Activated CD4-positive, alpha-beta memory T cell treated with anti-CD3 and anti-CD28 coated beads for 36 hours (primary cell): ENCODE data around the gene FGFBP1. TPM values are rescaled to one million over a fixed set of nuclear protein-coding genes. Genes with fewer than 3 reads are reported as not detected.
"Not testable (repeated sequence)": the region's sequence is repeated elsewhere in the genome, so short reads cannot be mapped to it uniquely, and the experiment has no call there.

Experiments
- CTCF ChIA-PET: fragments of 350-600 bp; sonication (Branson Sonifier 250); formaldehyde crosslinking; loops from one replicate; lab custom pipeline; 2021; ENCODE audit warnings: antibody characterized with exemption, inconsistent platforms; lab: Charles Lee
- POLR2A ChIA-PET: fragments of 350-600 bp; sonication (Branson Sonifier 250); formaldehyde crosslinking; loops from one replicate; lab custom pipeline; 2021; ENCODE audit warnings: antibody characterized with exemption; lab: Charles Lee
- DNase-seq: peaks from one replicate; pipeline ENCODE4 v3.0.0-alpha.2; 2020
- H3K27ac Mint-ChIP-seq: one replicate; pipeline ENCODE4 v1.8.0; 2021; ENCODE audit warnings: mixed read lengths
- H3K27me3 Mint-ChIP-seq: one replicate; pipeline ENCODE4 v1.8.0; 2021; ENCODE audit warnings: mixed read lengths
- H3K36me3 Mint-ChIP-seq: one replicate; pipeline ENCODE4 v1.8.0; 2021; ENCODE audit warnings: mixed read lengths
- H3K4me1 Mint-ChIP-seq: one replicate; pipeline ENCODE4 v1.8.0; 2021; ENCODE audit warnings: low read depth, mixed read lengths
- H3K4me3 Mint-ChIP-seq: one replicate; pipeline ENCODE4 v1.8.0; 2021; ENCODE audit warnings: mild to moderate bottlenecking, mixed read lengths
- H3K9me3 Mint-ChIP-seq: one replicate; pipeline ENCODE4 v1.8.0; 2021; ENCODE audit warnings: mixed read lengths
- intact Hi-C: fragments of 100-400 bp; cut with micrococcal nuclease; formaldehyde crosslinking; loops from one replicate; pipeline ENCODE4 v1.15.1; 2023
- total RNA-seq, 2 experiments: library from RNA; stranded (reverse); gene quantifications; one replicate each; pipeline ENCODE4 v1.2.3, GENCODE V29; 2021

The FGFBP1 gene
- total RNA-seq, 2 experiments from 2014 or later, result not detected

DNA sequence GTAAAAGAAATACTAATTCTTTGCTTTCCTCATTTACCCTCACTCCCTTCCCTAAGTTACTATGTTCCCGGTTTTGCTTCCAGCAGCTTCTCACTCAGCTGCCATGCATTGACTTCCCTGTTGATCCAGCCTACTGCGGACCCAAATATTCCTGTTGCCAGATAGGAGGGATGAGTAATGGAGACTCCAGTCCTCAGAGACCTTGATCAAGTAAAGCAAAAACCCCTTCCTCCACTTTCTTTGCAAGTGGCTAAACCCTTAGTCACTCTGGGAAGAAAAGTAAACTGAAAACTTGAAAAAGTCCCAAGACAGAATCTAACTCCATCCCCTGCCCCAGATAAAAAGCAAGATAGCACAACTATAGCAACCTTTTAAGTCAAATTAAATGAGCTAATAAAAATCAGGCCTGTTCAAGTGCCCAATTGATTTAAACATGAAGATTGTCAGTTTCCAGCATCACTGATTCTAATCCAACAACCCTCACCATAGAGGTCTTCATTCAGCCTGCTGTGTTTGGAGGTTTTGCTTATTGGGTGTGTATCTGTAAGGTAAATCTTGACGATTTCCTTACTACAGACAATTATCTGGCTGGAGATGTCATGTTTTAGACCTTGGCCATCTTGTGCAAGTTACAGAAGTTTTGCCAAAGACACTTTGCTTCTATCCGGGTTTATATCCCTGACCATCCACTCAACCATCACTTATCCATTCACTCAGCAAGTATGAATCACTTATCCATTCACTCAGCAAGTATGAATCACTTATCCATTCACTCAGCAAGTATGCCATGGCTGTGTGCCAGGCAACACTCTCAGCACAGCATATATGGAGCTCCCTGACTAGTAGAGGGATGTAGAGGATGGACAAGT is 17.6 kb downstream of the FGFBP1 start:
- CTCF ChIA-PET, result interaction anchor here (2.0 kb wide), 1 partner anchor 115 kb away, joined by 5 read pairs; no protein-coding TSS in a partner anchor

DNA sequence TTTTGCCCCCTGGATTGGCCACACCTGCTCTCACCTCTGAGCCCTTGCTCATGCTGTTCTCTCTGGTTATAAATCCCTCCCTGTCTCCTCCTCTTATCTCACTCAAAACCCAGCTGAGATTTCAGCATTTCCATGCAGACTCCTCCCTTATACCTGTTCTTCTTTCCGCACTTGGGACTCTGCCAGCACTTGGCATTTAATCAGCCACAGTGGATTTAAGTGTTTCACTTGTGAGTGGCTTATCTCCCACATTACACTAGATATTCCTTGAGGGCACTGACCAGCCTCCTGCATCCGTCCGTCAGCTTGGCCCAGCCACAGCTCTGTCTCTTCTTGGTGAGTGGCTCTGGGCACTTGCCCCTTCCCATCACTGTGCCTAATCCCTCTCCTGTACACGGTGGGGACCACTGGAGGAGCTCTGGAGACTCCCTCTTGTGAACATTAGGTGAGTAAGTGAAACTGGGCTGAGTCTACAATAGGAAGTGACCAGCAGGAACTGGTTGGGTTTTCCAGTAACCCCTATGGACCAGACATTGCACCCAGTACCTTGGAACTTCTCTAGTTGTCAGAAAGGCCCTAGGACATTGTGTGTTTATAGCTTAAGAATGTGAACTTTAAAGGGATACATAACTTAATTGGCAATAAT is 19.9 kb downstream of the FGFBP1 start:
- Mint-ChIP-seq H3K27me3 (peaks cover 9% of the 10 kb centered on the region), H3K9me3 (no peaks in the 10 kb centered on the region), H3K4me3 (no peak overlapping the region), H3K4me1 (no peaks in the 10 kb centered on the region), H3K27ac (no peak overlapping the region), H3K36me3 (no peaks in the 10 kb centered on the region)
- CTCF ChIA-PET, result interaction anchor here (1.0 to 1.1 kb wide), 2 partner anchors 37 to 112 kb away, joined by 3 to 5 read pairs; no protein-coding TSS in a partner anchor
- intact Hi-C loops, result no loop called here
- DNase-seq, result no peak
- POLR2A ChIA-PET, result no interaction called here

More for the DNA sequence above, 17.6 kb downstream of the FGFBP1 start:
- peak; percentile 27 for DNase-seq
- intact Hi-C loops, result no loop called here
- H3K27me3 Mint-ChIP-seq, result peaks cover 9% of the 10 kb centered on the region
- H3K4me1 Mint-ChIP-seq, result no peaks in the 10 kb centered on the region
- no peaks in the 10 kb centered on the region for H3K9me3 Mint-ChIP-seq
- no peaks in the 10 kb centered on the region for H3K36me3 Mint-ChIP-seq
- H3K27ac Mint-ChIP-seq, result no peak overlapping the region
- POLR2A ChIA-PET, result no interaction called here
- no peak overlapping the region for H3K4me3 Mint-ChIP-seq

DNA sequence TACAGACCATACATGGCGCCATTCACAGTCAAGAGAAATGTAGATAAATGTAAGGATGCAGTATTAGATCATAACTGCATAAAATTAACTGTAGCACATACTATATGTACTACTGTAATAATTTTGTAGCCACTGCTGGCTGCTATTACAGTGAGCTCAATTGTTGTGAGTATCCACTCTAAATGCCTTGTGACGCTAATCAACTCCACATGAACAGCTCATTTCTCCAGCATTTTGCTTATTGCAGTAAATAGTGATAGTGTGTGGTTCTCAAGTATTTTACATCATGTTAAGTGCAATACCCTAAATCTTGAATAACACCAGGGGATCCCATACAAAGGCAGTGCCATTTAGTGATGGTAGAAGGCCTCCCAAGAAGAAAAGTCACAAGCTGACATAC is 21.2 kb downstream of the FGFBP1 start:
- ChIA-PET POLR2A (no interaction called here), CTCF (no interaction called here)
- DNase-seq, result no peak
- Mint-ChIP-seq H3K4me1 (no peaks in the 10 kb centered on the region), H3K4me3 (no peak overlapping the region), H3K27ac (no peak overlapping the region), H3K36me3 (no peaks in the 10 kb centered on the region), H3K27me3 (peaks cover 9% of the 10 kb centered on the region), H3K9me3 (no peaks in the 10 kb centered on the region)
- intact Hi-C loops, result no loop called here

DNA sequence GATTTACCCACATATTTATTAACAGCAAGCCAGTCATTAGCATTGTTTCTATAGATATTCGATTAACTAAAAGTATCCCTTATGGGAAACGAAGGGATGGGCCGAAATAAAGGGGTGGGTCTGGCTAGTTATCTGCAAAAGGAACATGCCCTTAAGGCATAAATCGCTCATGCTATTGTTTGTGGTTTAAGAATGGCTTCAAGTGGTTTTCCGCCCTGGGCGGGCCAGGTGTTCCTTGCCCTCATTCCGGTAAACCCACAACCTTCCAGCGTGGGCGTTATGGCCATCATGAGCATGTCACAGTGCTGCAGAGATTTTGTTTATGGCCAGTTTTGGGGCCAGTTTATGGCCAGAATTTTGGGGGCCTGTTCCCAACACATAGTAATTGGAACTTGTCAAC is 22.2 kb downstream of the FGFBP1 start:
- intact Hi-C loops, DNase-seq, CTCF ChIA-PET, POLR2A ChIA-PET, H3K4me1 Mint-ChIP-seq, H3K36me3 Mint-ChIP-seq, H3K9me3 Mint-ChIP-seq, H3K27me3 Mint-ChIP-seq, H3K27ac Mint-ChIP-seq, H3K4me3 Mint-ChIP-seq: not testable (repeated sequence)

DNA sequence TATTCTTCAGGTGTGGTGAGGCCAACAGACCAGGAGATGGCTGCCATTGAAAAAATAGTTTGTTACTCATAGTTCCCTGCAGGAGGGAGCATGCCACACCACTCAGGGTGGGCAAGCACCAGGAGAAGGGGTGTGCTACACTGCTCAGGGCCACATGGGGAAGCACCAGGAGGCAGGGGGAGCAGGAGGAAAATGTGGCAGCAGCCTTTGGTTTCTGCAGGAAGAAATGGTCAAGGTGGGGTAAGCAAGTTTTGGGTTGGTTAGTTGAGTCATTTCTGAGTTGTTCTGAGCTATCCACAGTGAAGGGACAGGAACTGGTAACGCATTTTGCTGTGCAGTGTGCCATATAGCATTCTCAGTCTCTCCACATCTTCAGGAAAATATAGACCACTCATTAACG is 23.8 kb downstream of the FGFBP1 start:
- ChIA-PET CTCF (interaction anchor here (1.9 kb wide), 1 partner anchor 32 kb away, joined by 7 read pairs; no protein-coding TSS in a partner anchor), POLR2A (no interaction called here)
- H3K4me1 Mint-ChIP-seq, result no peaks in the 10 kb centered on the region
- H3K27me3 Mint-ChIP-seq, result peaks cover 12% of the 10 kb centered on the region
- intact Hi-C loops, result no loop called here
- no peaks in the 10 kb centered on the region for H3K9me3 Mint-ChIP-seq
- no peak overlapping the region for H3K27ac Mint-ChIP-seq
- H3K4me3 Mint-ChIP-seq, result no peak overlapping the region
- H3K36me3 Mint-ChIP-seq, result no peaks in the 10 kb centered on the region
- DNase-seq, result no peak

DNA sequence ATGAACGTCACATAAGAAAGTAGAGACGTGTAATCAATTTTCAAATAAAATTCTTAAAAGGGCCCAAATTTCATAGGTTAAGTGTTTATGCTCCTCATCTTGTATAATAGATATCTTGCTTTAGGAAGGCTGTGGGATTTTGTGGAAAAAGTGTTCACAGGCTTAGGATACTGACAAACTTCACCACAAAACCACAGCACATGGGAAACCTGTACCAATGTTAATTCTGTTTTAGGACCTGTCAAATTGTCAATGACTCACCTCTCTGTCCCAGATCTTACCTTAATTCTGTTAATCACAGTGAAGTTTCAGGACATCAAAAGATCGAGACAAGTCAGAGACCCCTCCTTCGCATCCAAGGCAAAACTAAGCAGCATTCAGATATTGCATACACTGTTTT is 24.2 kb downstream of the FGFBP1 start:
- Mint-ChIP-seq H3K4me1 (no peaks in the 10 kb centered on the region), H3K36me3 (no peaks in the 10 kb centered on the region), H3K9me3 (no peaks in the 10 kb centered on the region), H3K4me3 (no peak overlapping the region), H3K27me3 (peaks cover 12% of the 10 kb centered on the region), H3K27ac (no peak overlapping the region)
- POLR2A ChIA-PET, result no interaction called here
- no peak for DNase-seq
- intact Hi-C loops, result no loop called here
- CTCF ChIA-PET, result interaction anchor here (1.9 kb wide), 1 partner anchor 32 kb away, joined by 7 read pairs; no protein-coding TSS in a partner anchor

DNA sequence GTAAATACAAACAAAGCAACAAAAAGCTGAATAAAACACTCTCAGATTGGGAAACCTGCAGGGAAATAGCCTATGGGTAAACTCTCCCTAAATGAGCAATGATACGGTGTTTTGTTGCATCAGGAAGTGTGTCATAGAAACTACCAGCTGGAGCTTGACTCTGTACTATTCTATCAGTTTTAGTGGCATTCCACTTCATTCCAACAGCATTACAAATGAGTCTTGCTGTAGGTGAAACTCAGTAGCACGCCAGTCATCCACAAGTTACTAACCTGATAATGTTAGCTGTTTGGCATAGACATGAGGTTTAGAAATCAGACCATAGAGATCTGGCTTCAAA is 24.9 kb downstream of the FGFBP1 start:
- Mint-ChIP-seq H3K9me3 (no peaks in the 10 kb centered on the region), H3K4me1 (no peaks in the 10 kb centered on the region), H3K27ac (no peak overlapping the region), H3K4me3 (no peak overlapping the region), H3K27me3 (peaks cover 6% of the 10 kb centered on the region), H3K36me3 (no peaks in the 10 kb centered on the region)
- CTCF ChIA-PET, result interaction anchor here (0.7 to 1.9 kb wide), 2 partner anchors 31 to 45 kb away, joined by 3 to 7 read pairs; no protein-coding TSS in a partner anchor
- intact Hi-C loops, result no loop called here
- no peak for DNase-seq
- POLR2A ChIA-PET, result interaction anchor here (0.6 kb wide), 1 partner anchor 917 kb away, joined by 3 read pairs; no protein-coding TSS in a partner anchor

DNA sequence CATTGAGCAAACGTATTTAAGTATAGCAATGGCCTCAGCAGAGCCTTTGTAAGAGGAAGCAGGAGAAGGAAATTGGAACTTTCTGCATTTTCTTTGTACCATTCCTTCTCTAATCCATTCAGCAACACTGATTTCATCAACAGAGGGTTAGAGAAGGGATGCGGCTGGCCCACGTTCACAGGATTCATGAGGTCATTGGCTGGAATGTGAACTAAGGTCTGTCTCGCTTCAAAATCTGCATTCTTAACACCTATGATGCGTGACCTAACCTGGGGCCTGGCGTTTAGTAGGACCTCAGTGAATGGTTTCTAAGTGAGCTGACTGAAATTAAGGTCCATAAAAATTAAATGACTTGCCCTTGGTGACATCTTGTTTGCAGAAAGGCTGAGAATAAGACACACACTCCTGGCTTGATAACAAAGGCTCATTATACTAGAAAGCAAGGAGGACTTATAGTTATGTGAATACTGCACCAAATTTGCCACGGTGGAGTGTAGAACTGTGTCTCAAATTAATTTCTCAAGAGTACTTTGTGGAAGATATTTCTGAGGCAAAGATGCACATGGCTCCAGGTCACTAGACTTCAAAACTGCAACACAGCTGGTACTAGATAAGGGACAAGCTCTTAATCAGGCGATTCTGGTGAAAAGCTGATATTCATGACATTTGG is 25.4 kb downstream of the FGFBP1 start:
- Mint-ChIP-seq H3K9me3 (no peaks in the 10 kb centered on the region), H3K36me3 (no peaks in the 10 kb centered on the region), H3K4me3 (no peak overlapping the region), H3K27me3 (peaks cover 3% of the 10 kb centered on the region), H3K4me1 (no peaks in the 10 kb centered on the region), H3K27ac (no peak overlapping the region)
- no peak for DNase-seq
- ChIA-PET POLR2A (interaction anchor here (0.6 kb wide), 1 partner anchor 918 kb away, joined by 3 read pairs; no protein-coding TSS in a partner anchor), CTCF (interaction anchor here (0.7 to 1.9 kb wide), 2 partner anchors 31 to 45 kb away, joined by 3 to 7 read pairs; no protein-coding TSS in a partner anchor)
- intact Hi-C loops, result no loop called here

DNA sequence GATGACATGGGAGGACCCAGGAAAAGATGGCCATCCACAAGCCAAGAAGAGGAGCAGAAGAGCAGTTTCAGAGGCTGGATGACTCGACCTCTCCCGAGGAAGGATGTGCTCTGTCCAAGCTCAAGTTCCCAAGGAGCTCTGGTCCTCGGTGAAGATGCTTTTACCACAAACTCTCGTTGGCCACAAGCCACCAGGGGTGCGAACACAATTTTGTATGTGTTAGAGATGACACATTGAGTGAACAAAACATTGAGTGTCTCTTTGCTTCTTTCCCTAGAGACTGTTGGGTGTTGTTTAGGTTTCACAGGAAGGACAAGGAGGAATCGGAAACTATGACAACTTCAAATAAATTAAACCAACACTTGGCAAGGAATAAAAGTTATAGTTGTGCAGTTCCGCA is 26.3 kb downstream of the FGFBP1 start:
- Mint-ChIP-seq H3K4me3 (no peak overlapping the region), H3K27ac (no peak overlapping the region), H3K27me3 (peaks cover 3% of the 10 kb centered on the region), H3K4me1 (no peaks in the 10 kb centered on the region), H3K36me3 (no peaks in the 10 kb centered on the region), H3K9me3 (no peaks in the 10 kb centered on the region)
- no peak for DNase-seq
- intact Hi-C loops, result no loop called here
- POLR2A ChIA-PET, result no interaction called here
- CTCF ChIA-PET, result no interaction called here

DNA sequence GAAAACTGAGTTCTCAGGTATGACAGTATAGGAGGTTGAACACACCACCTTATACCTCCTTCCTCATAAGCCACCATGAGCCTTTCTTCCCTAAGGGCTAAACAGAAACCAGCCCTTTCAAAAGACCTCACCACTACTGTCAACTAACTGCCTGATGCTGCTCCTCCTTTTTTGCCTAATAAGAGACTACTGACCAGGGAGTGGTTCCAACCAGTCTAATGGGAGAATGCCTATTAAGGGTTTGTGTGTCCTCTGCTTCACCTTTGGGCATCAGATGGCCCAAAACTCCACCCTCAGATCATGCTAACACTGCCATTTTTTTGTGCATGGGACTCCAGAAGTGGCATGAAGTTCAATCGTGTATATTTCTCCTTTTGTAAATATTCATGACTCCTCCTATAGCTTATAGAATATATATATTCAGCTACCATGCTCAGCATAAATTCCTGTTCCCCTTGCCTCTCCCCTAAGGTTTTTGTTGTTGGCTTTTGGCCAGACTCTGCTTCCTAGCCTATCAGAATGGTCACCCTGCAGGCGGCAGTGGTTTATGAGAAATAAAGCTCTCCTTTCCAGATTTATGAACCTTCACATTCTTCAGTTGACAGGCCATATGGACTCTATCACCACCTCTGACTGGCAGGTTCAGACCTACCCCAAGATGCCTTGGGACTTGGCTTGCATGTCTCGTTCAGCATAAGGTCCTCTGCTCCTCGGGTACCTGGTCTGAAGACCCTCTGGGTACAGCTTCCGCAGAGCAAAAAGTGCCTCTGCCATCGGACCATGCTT is 28.2 kb downstream of the FGFBP1 start:
- peaks cover 5% of the 10 kb centered on the region for H3K27me3 Mint-ChIP-seq
- no peak overlapping the region for H3K27ac Mint-ChIP-seq
- ChIA-PET POLR2A (no interaction called here), CTCF (interaction anchor here (1.0 to 1.3 kb wide), 2 partner anchors 28 to 46 kb away, joined by 3 to 8 read pairs; no protein-coding TSS in a partner anchor)
- no peak overlapping the region for H3K4me3 Mint-ChIP-seq
- no peaks in the 10 kb centered on the region for H3K9me3 Mint-ChIP-seq
- no peaks in the 10 kb centered on the region for H3K4me1 Mint-ChIP-seq
- H3K36me3 Mint-ChIP-seq, result no peaks in the 10 kb centered on the region
- intact Hi-C loops, result no loop called here
- no peak for DNase-seq

DNA sequence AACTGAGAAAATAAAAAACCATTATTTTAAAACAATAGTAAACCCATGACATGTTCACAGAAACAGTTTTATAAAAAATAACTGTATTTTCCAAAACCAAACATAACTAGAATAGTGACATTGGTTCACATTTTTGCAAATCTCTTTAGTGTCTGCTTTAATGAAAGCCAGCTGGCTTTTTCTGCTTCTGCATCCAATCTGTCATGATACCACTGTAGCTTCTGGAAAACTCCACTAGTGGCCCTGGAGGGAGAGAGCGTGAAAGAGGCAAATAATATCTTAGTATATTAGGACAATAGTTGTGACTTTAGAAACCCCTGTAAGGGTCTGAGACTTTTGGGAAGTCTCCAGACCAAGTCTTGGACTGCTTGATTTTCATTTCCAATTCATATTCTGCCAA is 31.1 kb downstream of the FGFBP1 start:
- Mint-ChIP-seq H3K36me3 (no peaks in the 10 kb centered on the region), H3K27ac (no peak overlapping the region), H3K9me3 (no peaks in the 10 kb centered on the region), H3K27me3 (peaks cover 20% of the 10 kb centered on the region), H3K4me1 (no peaks in the 10 kb centered on the region), H3K4me3 (no peak overlapping the region)
- ChIA-PET CTCF (interaction anchor here (0.8 to 1.2 kb wide), 2 partner anchors 24 to 102 kb away, joined by 3 read pairs; no protein-coding TSS in a partner anchor), POLR2A (no interaction called here)
- intact Hi-C loops, result no loop called here
- DNase-seq, result no peak
